Hepatocyte (in vitro differentiated cells): ENCODE measurements around the gene CDK5.

Experiments
- EZH2 ChIP-seq: fragments of 200-600 bp; sonication (generic); IDR thresholded peaks from 2 replicates; pipeline ENCODE4 v1.6.1; 2016; ENCODE audit warnings: antibody characterized with exemption, mild to moderate bottlenecking, borderline replicate concordance
- TF ChIP-seq, protein P1 (sequence below): fragments of 200-600 bp; sonication (generic); IDR thresholded peaks from 2 replicates; pipeline ENCODE4 v1.5.1; 2016; ENCODE audit warnings: antibody characterized with exemption, mild to moderate bottlenecking; ENCODE audit not compliant: poor library complexity

- TF ChIP-seq, protein P1, sequence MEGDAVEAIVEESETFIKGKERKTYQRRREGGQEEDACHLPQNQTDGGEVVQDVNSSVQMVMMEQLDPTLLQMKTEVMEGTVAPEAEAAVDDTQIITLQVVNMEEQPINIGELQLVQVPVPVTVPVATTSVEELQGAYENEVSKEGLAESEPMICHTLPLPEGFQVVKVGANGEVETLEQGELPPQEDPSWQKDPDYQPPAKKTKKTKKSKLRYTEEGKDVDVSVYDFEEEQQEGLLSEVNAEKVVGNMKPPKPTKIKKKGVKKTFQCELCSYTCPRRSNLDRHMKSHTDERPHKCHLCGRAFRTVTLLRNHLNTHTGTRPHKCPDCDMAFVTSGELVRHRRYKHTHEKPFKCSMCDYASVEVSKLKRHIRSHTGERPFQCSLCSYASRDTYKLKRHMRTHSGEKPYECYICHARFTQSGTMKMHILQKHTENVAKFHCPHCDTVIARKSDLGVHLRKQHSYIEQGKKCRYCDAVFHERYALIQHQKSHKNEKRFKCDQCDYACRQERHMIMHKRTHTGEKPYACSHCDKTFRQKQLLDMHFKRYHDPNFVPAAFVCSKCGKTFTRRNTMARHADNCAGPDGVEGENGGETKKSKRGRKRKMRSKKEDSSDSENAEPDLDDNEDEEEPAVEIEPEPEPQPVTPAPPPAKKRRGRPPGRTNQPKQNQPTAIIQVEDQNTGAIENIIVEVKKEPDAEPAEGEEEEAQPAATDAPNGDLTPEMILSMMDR: no peak
- TF ChIP-seq EZH2: no peak
Measured at GRCh38 chr7:151074817-151075661, 17.3 kb upstream of the CDK5 start.
